Measurements from ENCODE around the gene GATB. TPM values are rescaled to one million over a fixed set of nuclear protein-coding genes. Genes with fewer than 3 reads are reported as not detected.

GATB gene
- total and polyA plus RNA-seq, 5 donors from 2014 or later = 7.9 to 13.3 (median 11.7) TPM

DNA sequence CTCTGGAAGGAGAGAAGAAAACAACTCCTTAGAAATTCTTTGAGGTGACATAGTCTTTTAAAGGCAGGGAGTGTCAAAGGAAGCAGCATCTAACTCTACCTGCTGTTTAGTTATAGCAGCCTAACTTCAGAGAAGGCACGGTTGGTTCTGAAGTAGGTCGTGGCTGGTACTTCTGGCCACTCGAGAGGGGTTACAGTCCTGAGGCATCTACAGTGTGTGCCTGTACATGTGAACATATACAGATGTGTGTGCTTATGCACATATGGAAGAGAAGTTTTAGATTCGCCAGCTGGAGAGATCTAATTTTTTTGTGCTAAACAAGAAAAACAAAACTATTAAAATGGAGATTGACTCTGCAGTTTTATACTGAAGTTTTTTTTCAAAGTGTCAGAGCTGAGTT lies 52.7 kb downstream of the GATB start:
- no peak overlapping the region for H3K4me3 ChIP-seq (ENCODE audit: low read depth, low read length)
- no peaks in the 10 kb centered on the region for H3K9me3 ChIP-seq (ENCODE audit: control insufficient read depth in 2 of 2, low read length in 2 of 2)
- no peaks in the 10 kb centered on the region for H3K27me3 Mint-ChIP-seq
- H3K27me3 ChIP-seq (ENCODE audit: control insufficient read depth, insufficient read depth, low read length) = no peaks in the 10 kb centered on the region
- H3K4me3 Mint-ChIP-seq = no peak overlapping the region
- no peak overlapping the region for H3K27ac Mint-ChIP-seq
- DNase-seq = no peak
- ATAC-seq (ENCODE audit: low read depth in 2 of 2) = no peak
- no peaks in the 10 kb centered on the region for H3K4me1 ChIP-seq (ENCODE audit: control insufficient read depth, insufficient read depth, low read length, poor library complexity, severe bottlenecking)
- peaks cover 39% of the 10 kb centered on the region for H3K36me3 Mint-ChIP-seq
- H3K4me1 Mint-ChIP-seq = peaks cover 0 to 5% (median 0%) of the 10 kb centered on the region in 4 donors
- no peaks in the 10 kb centered on the region for H3K9me3 Mint-ChIP-seq
- no peak overlapping the region for H3K27ac ChIP-seq (ENCODE audit: insufficient read depth, low read length, poor library complexity, severe bottlenecking)
- H3K36me3 ChIP-seq (ENCODE audit: control insufficient read depth, insufficient read depth, low read length) = no peaks in the 10 kb centered on the region

DNA sequence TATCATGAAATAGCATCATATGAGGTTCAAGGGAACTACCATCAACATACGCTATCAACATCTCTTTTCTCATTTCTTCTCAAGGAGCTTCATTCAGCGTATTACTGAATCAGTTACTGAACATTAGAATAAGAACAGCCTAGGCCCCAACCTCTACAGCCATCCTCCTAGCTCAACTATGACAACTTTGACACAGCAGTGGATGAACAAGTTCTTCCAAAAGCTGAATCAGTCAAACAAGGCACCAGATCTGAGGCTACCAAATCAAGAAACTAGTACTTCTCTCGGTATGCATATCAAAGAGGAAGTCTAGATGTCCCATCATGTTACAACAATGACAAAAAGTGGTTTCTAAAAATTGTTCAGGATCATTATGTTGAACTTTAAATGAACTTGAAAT lies 57.4 kb downstream of the GATB start:
- Histone ChIP-seq H3K36me3 (ENCODE audit: control insufficient read depth, insufficient read depth, low read length) (peaks cover 9% of the 10 kb centered on the region), H3K27me3 (ENCODE audit: control insufficient read depth, insufficient read depth, low read length) (no peaks in the 10 kb centered on the region), H3K4me3 (ENCODE audit: low read depth, low read length) (no peak overlapping the region), H3K4me1 (ENCODE audit: control insufficient read depth, insufficient read depth, low read length, poor library complexity, severe bottlenecking) (no peaks in the 10 kb centered on the region), H3K9me3 (ENCODE audit: control insufficient read depth in 2 of 2, low read length in 2 of 2) (no peaks in the 10 kb centered on the region), H3K27ac (ENCODE audit: insufficient read depth, low read length, poor library complexity, severe bottlenecking) (no peak overlapping the region)
- Mint-ChIP-seq H3K27me3 (no peaks in the 10 kb centered on the region), H3K9me3 (no peaks in the 10 kb centered on the region), H3K27ac (no peak overlapping the region), H3K36me3 (peaks cover 64% of the 10 kb centered on the region), H3K4me3 (no peak overlapping the region), H3K4me1 (peaks cover 0 to 5% (median 0%) of the 10 kb centered on the region in 4 donors)
- DNase-seq (no peak), ATAC-seq (ENCODE audit: low read depth in 2 of 2) (no peak)

DNA sequence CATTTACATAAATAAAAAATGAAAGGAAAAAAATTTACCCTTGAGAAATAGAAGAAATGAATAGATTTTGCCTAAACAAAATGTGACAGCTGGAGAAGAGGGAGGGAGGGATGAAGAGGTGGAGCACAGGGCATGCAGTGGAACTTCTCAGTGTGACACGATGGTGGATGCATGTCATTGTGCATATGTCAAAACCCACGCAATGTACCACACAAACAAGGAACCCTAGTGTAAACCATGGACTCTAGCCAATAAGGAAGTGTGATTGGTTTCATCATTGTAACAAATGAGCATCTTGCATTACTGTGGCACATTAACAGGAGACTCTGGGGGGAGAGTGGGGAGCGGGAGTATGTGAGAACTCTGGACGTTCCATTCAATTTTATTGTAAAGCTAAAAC lies 58.6 kb downstream of the GATB start:
- peaks cover 11% of the 10 kb centered on the region for H3K36me3 ChIP-seq (ENCODE audit: control insufficient read depth, insufficient read depth, low read length)
- Mint-ChIP-seq H3K27me3 (no peaks in the 10 kb centered on the region), H3K27ac (no peak overlapping the region)

DNA sequence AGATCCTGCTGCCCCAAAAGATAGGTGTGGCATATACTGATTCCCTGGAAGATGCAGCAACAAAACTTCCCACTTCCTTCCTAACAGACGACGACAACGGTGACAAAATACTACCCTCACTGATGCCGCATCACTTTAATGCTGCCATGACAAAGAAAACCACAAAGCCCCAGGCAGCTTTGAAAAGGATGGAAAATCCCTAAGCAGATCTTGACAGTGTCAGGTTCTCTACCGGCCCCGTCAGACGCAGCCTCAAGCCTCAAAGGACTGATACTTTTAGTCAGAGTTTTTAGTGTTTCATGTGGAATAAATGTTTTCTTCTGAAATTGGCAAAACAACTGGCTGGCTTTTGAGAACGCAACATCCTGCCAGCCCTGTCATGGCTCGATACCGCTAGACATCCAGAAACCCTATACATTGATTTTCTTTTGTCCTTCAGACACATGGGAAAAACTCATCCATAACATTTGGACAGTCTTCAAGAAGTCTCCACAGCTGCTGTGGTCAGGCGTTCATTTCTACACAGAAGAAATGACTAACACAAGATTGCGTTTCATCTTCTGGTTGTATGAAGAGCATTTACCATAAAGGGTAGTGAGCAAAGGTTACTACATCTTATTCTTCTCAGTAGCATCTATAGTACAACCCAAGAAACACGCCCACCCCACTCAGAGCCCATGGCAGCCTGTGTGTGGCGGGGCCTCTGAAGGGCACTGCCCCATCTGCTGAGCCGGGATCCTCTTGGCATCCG lies 60.1 kb downstream of the GATB start:
- no peaks in the 10 kb centered on the region for H3K4me1 Mint-ChIP-seq

More for the DNA sequence above, 58.6 kb downstream of the GATB start:
- ATAC-seq (ENCODE audit: low read depth in 2 of 2) (no peak), DNase-seq (no peak)
- H3K4me1 ChIP-seq (ENCODE audit: control insufficient read depth, insufficient read depth, low read length, poor library complexity, severe bottlenecking) = no peaks in the 10 kb centered on the region
- H3K27me3 ChIP-seq (ENCODE audit: control insufficient read depth, insufficient read depth, low read length) = no peaks in the 10 kb centered on the region
- H3K4me1 Mint-ChIP-seq = peaks cover 0 to 5% (median 0%) of the 10 kb centered on the region in 4 donors
- H3K4me3 Mint-ChIP-seq = no peak overlapping the region
- H3K9me3 ChIP-seq (ENCODE audit: control insufficient read depth in 2 of 2, low read length in 2 of 2) = no peaks in the 10 kb centered on the region
- peaks cover 64% of the 10 kb centered on the region for H3K36me3 Mint-ChIP-seq
- no peak overlapping the region for H3K4me3 ChIP-seq (ENCODE audit: low read depth, low read length)
- no peaks in the 10 kb centered on the region for H3K9me3 Mint-ChIP-seq
- no peak overlapping the region for H3K27ac ChIP-seq (ENCODE audit: insufficient read depth, low read length, poor library complexity, severe bottlenecking)

DNA sequence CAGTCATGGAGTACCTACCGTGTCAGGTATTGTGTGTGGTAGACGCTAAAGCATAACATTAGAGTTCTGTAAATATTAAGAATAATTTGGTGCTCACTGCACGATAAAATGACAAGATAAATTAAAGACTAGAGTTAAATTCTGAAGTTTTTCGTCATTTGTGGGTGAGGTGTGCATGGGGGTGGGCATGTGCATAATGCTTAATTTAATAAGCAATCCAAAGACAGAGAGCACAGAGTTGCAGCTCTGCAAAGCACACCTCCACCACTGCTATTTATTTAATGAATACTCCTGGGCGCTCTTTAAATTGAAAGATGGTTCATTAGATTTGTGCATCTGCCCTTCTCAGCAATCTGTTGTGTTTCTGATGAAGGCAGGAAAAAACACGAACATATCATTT lies 62.6 kb downstream of the GATB start:
- Histone ChIP-seq H3K9me3 (ENCODE audit: control insufficient read depth in 2 of 2, low read length in 2 of 2) (no peaks in the 10 kb centered on the region), H3K27me3 (ENCODE audit: control insufficient read depth, insufficient read depth, low read length) (no peaks in the 10 kb centered on the region), H3K27ac (ENCODE audit: insufficient read depth, low read length, poor library complexity, severe bottlenecking) (no peak overlapping the region), H3K36me3 (ENCODE audit: control insufficient read depth, insufficient read depth, low read length) (peaks cover 11% of the 10 kb centered on the region), H3K4me3 (ENCODE audit: low read depth, low read length) (no peak overlapping the region), H3K4me1 (ENCODE audit: control insufficient read depth, insufficient read depth, low read length, poor library complexity, severe bottlenecking) (no peaks in the 10 kb centered on the region)
- Mint-ChIP-seq H3K9me3 (peaks cover 0 to 2% (median 0%) of the 10 kb centered on the region in 7 donors), H3K4me1 (no peaks in the 10 kb centered on the region), H3K36me3 (peaks cover 54% of the 10 kb centered on the region), H3K27me3 (no peaks in the 10 kb centered on the region), H3K4me3 (no peak overlapping the region), H3K27ac (no peak overlapping the region)
- ATAC-seq (ENCODE audit: low read depth in 2 of 2) (no peak), DNase-seq (no peak)

More for the DNA sequence above, 60.1 kb downstream of the GATB start:
- H3K9me3 Mint-ChIP-seq = peaks cover 0 to 2% (median 0%) of the 10 kb centered on the region in 7 donors
- no peak overlapping the region for H3K27ac Mint-ChIP-seq
- DNase-seq (no peak), ATAC-seq (ENCODE audit: low read depth in 2 of 2) (no peak)
- Histone ChIP-seq H3K4me1 (ENCODE audit: control insufficient read depth, insufficient read depth, low read length, poor library complexity, severe bottlenecking) (no peaks in the 10 kb centered on the region), H3K36me3 (ENCODE audit: control insufficient read depth, insufficient read depth, low read length) (peaks cover 11% of the 10 kb centered on the region), H3K9me3 (ENCODE audit: control insufficient read depth in 2 of 2, low read length in 2 of 2) (no peaks in the 10 kb centered on the region), H3K27me3 (ENCODE audit: control insufficient read depth, insufficient read depth, low read length) (no peaks in the 10 kb centered on the region), H3K4me3 (ENCODE audit: low read depth, low read length) (no peak overlapping the region), H3K27ac (ENCODE audit: insufficient read depth, low read length, poor library complexity, severe bottlenecking) (no peak overlapping the region)
- H3K36me3 Mint-ChIP-seq = peaks cover 67% of the 10 kb centered on the region
- H3K4me3 Mint-ChIP-seq = no peak overlapping the region
- H3K27me3 Mint-ChIP-seq = no peaks in the 10 kb centered on the region

DNA sequence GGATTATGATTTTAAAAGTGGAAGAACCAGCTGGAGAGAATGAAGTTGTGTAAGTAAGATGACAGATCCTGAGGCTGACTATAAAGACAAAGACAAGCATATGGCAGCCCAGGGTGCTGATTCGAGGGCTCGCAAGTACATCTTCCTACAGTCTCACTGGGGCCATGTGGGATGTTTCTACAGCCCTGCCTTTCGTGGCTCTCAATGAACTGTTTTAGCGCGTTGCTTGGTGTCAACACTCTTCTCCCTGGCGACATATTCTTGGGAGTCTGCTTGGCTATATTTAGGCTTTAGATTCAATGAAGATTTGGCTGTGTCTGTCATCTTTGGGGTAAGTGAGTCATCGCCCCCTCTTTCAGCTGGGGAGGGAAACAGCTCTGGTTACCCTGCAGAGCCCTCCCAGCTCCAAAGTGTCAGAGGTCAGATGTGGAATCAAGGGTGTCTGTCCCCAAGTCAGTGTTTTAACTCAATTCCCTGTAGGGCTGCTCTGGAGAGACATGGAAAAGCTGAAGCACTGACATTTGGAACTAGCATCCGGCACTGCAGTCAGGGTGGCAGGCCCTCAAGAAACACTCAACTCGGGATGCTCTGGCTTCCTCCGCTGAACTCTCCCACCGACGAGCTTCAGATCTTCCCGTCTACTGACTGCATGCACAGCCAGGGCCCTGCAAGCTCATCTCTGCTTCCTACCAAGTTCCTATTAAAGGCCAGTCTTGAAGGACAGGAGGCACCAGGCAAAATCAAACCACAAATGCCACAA lies 65.7 kb downstream of the GATB start:
- Mint-ChIP-seq H3K9me3 (peaks cover 0 to 2% (median 0%) of the 10 kb centered on the region in 7 donors), H3K4me1 (no peaks in the 10 kb centered on the region), H3K27me3 (no peaks in the 10 kb centered on the region), H3K4me3 (no peak overlapping the region), H3K36me3 (peaks cover 26% of the 10 kb centered on the region), H3K27ac (no peak overlapping the region)
- Histone ChIP-seq H3K36me3 (ENCODE audit: control insufficient read depth, insufficient read depth, low read length) (peaks cover 4% of the 10 kb centered on the region), H3K27ac (ENCODE audit: insufficient read depth, low read length, poor library complexity, severe bottlenecking) (no peak overlapping the region), H3K4me3 (ENCODE audit: low read depth, low read length) (no peak overlapping the region), H3K4me1 (ENCODE audit: control insufficient read depth, insufficient read depth, low read length, poor library complexity, severe bottlenecking) (no peaks in the 10 kb centered on the region), H3K27me3 (ENCODE audit: control insufficient read depth, insufficient read depth, low read length) (no peaks in the 10 kb centered on the region), H3K9me3 (ENCODE audit: control insufficient read depth in 2 of 2, low read length in 2 of 2) (no peaks in the 10 kb centered on the region)
- DNase-seq (no peak), ATAC-seq (ENCODE audit: low read depth in 2 of 2) (no peak)

DNA sequence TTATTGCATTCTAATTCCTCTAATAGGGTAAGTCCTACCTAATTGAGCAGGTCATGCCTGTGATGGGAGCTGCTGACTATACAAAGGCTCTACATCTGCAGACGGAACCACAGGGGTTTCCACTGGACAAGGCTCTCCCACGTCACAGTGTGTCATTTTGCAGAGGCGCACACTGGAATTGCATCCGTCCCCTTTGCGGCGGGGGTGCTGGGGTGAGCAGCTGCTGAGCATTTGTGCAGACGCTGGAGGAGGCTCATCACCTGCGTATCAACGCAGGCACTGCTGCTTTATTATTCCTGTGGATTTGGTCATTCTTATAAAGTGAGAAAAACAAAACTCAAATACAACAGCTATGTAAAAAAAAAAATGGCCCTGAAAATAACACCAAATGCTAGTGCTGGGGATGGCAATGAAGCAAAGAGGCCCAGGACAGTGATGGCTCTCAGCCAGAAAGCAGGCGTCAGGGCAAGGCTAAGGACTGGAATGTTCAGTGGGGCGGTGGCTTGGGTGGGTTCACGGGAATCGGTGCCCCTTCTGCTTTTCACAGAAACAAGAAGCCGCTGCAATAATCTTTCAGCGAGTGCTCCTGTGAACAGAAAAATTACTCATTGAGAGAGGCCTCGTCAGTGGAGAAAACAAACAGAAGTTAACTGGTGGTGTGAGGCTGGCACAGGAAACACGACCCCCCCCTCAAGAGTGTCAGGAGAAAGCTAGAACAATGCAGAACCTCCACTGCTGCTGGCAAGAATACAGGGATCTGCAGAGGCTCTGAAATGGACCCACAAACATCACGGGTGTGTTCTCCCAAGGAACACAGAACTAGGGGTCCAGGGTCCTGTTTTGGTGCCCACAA lies 67.8 kb downstream of the GATB start:
- H3K27me3 Mint-ChIP-seq = no peaks in the 10 kb centered on the region
- H3K27me3 ChIP-seq (ENCODE audit: control insufficient read depth, insufficient read depth, low read length) = no peaks in the 10 kb centered on the region
- H3K9me3 ChIP-seq (ENCODE audit: control insufficient read depth in 2 of 2, low read length in 2 of 2) = no peaks in the 10 kb centered on the region
- H3K9me3 Mint-ChIP-seq = peaks cover 0 to 2% (median 0%) of the 10 kb centered on the region in 7 donors
- H3K27ac Mint-ChIP-seq = no peak overlapping the region
- DNase-seq (no peak), ATAC-seq (ENCODE audit: low read depth in 2 of 2) (no peak)
- no peak overlapping the region for H3K4me3 Mint-ChIP-seq
- H3K4me3 ChIP-seq (ENCODE audit: low read depth, low read length) = no peak overlapping the region
- H3K4me1 ChIP-seq (ENCODE audit: control insufficient read depth, insufficient read depth, low read length, poor library complexity, severe bottlenecking) = no peaks in the 10 kb centered on the region
- peaks cover 4% of the 10 kb centered on the region for H3K36me3 ChIP-seq (ENCODE audit: control insufficient read depth, insufficient read depth, low read length)
- no peaks in the 10 kb centered on the region for H3K4me1 Mint-ChIP-seq
- no peak overlapping the region for H3K27ac ChIP-seq (ENCODE audit: insufficient read depth, low read length, poor library complexity, severe bottlenecking)
- peaks cover 20% of the 10 kb centered on the region for H3K36me3 Mint-ChIP-seq

Measured in CD4-positive, CD25-positive, alpha-beta regulatory T cell (primary cell).